HG02884 (cell line): ENCODE results near the gene RALGPS1.

Experiments used
- ATAC-seq: cut with Tn5 transposase; IDR thresholded peaks from one replicate; pipeline ENCODE4 v1.9.1; 2021; ENCODE audit warnings: mild to moderate bottlenecking, moderate library complexity; ENCODE audit not compliant: unreplicated experiment

The RALGPS1 gene

DNA sequence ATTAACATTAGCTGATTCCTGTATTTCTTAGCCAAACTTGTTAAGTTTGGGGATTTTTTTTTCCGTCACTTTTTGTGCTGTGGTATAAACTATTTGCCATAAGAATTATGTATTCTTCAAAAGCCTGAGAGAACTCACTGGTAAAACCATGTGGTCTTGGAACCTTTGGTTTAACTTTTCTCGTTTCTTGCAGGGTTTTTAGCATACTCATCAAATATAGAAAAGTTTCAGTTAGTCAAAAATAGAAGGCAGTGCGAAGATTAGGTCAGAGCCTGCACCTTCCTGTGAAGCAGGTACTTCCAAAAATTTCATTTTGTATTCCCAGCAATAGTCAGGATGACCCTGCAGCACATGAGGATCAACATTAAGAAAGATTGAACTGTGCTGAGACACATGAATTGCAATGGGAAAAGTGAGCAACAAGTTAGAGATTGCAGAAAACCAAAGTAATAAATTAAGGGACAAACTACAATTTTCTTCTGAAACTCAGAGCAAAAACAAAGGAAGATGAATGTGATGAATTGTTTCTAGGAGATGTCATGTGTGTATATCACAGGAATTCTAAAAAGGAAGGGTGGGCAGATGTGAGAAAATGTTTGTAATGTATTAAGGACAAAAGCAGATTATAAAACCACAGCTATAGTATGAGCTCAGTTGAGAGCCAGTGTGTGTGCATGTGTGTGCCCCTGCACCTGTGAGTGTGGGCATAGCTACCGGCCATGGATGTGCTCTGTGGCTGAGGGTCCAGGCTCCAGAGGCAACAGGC, 105.6 kb downstream of the RALGPS1 start:
- ATAC-seq, result no peak

- no peak for ATAC-seq
These were observed 106.2 kb downstream of the RALGPS1 start for GRCh38 chr9:127020802-127021078.

DNA sequence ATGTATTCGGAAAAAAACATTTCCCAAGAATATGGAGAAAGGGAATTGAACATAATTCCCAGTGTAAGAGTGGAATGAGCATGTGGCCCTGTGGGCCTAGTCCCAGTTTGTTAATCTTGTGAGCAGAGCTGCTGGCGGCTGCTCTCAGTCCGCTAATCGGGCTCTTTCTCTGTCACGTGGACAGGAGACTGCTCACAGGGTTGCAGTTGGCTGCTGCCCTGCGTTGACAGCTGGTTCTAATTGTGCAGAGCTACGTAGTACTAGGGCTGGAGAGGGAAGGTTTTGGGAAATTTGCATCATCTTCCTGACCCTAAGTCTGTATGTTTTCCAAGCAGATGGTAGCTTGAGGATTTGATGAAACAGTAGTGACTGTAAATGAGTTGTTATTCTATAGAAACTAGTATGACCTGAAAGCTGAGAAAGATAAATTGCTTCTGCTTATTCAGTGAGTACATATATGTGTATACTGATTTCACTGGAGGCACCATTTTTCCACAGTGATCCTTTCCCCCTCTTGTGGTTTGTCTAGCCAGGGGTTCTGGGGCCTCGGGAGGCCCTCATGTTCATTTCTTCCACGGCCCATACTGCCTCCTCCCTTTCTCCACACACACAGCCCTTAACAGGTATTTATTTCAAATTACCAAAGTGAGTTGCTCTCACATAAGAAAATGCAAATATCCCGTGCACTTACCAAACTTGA, 107.2 kb downstream of the RALGPS1 start:
- ATAC-seq, result no peak

DNA sequence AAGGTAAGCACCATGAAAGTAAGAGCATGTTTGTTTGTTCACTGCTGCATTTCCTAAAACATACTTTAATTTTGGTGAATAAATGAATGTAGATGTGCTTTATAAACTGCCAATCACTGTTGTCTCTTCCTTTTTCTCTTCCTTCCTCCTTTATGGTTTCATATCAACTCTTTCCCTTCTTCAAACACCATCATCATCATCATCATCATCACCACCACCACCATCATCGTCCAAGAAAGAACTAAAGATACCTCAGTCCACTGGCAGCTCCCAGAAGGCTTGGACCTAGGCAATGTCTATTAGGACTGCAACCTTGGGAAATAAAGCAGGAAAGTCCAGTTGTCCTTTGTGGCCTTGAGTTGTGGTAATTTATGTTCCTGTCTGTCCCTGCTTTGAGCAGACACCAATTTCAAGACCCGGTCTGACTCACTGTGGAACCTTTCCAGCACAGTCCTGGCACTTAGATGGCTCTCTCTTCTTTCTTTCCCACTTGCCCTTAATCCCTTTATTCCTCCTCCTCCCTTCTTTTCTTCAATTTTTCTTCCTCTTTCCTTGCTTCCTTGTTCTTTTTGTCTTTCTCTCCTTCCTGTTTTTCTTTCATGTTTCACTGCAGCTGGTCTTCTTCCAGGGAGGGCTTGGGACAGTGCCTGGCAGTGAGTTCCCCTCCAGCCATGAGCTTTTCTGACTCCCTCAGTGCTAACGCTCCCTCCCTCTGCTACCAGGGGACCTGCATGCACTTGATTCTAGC, 108.5 kb downstream of the RALGPS1 start:
- ATAC-seq, result no peak

DNA sequence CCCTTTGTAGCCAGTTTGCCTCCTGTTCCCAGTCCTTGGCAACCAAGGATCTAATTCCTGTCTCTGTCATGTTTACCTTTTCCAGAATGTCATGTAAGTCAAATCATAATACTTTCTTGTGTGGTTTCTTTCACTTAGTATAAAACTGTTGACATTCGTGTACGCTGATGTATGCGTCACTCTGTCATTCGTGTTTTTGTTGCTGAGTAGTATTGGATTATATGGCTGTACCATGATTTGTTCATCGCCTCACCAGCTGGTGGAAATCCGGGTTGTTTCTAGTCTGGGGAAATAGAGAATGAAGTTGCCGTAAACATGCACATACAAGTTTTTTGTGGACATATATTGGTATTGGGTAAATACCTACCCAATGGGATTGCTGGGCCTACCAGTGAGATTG, 110.5 kb downstream of the RALGPS1 start:
- no peak for ATAC-seq

- no peak for ATAC-seq
These were observed 113.1 kb downstream of the RALGPS1 start for GRCh38 chr9:127027694-127028093.

GRCh38 chr9:127029548-127029947, 115.0 kb downstream of the RALGPS1 start:
- no peak for ATAC-seq

DNA sequence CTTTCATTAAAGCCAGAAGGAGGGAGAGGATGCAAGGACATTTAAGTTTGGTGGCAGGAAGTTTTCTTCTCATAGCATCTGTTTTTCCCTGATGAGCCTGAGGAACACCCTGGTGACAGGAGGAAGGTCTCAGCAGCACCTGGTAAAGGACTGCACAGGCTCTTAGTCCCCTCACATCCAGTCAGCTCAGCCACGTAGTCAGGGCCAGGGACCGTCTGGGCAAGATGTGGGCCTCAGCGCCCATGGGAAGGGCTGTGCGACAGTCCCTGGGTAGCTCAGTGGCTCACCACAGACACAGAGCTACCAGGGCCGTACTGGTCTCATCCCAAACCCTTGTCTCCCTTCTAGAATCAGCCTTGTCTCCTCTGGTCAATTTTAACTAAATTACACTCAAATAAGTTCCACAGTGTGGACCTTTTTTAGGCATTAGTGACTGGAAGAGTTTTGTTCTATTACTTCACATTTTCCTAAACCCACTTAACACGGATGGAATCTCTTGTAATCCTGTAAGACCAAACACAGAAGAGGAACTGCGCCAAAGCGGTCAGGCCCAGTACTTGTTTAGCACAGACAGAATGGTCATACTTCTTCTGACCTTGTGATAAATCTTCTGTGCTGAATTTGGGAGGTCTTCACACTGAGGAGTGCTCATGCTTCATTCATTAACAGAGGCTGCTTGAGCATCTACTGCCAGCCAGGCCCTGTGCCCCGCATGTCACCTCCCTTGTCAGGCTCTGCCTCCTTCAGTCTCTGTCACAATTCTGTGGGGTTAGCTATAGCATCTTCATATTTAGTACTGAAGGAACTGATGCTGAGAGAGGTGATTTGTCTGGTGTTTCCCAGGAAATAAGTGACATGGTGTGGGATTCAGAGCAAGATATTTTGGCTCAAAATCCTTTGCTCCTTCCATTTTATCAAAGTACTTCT, 116.5 kb downstream of the RALGPS1 start:
- no peak for ATAC-seq

- ATAC-seq, result no peak
These were observed 117.7 kb downstream of the RALGPS1 start for GRCh38 chr9:127032256-127032655.

DNA sequence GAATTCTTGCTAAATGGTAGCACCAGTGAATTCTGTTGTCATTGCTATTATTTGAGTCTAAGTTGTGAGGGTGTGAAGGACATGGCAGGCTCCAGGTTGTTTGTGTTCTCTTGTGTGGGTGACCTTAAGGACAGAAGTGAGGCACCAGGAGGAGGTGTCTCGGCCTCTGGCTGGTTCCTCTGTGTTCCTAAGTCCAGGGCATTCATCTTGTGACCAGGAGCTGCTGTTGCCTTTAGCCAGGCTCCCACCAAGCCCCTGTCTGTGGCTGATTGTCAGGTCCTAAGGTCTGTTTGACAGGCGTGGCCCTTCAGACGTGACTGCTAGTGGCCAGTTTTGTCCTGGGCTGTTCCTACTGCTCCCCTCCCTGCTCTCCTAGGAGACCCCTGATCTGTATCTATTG, 118.5 kb downstream of the RALGPS1 start:
- ATAC-seq, result no peak

DNA sequence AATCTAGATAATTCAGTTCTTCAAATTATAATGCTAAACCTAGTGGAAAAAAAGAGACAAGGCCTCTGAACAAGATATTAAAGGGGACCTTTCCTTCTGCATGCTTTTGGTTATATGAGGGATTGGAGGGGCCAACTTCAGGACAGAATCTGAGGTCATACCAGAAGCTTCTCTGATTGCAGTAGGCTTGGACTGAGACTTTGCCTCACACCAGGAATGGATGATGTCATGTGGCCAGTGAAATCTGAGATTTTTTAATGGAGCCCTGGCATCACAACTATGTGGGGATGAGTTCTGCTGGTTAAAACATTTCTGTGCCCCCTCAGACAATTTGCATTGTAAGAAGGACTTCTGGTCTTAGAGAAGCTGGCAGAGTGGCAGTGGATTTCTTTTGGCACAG, 119.2 kb downstream of the RALGPS1 start:
- ATAC-seq, result no peak

DNA sequence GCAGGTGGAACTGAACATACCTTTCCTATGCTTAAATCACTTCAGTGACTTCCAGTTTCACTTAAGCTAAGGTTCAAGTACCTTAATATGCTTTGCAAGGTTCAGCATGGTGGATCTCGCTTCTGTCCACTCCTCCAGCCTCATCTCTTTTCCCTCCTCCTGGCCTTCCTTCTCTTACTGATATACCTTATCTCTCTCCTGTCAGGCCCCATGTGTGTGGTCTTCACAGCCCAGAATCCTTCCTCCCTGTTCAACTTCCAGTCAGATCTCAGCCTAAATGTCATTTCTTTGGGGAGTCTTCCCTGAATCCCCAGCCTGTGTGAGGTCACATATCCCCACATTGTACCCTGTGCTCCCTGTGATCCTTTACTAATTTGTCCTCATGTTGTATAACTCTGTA, 120.1 kb downstream of the RALGPS1 start:
- no peak for ATAC-seq

DNA sequence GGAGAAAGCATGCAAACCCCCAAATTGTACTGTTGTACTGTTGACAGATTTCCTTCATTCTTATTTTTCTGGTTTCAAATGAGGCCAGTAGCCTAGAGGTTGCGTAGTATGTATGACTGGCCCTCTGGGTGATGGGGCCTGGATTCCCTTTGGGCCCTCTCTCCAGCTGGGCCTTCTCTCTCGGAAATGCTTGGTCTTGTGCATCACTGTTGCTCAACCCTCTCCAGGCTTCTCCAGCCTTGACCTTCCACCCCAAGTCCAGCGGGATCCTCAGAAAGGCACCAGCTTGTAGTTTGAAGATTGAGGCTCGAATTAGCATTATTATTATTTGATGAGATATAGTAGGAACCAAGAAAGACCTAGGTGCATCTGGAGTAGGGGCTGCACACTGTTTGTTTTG, 120.8 kb downstream of the RALGPS1 start:
- ATAC-seq, result no peak

DNA sequence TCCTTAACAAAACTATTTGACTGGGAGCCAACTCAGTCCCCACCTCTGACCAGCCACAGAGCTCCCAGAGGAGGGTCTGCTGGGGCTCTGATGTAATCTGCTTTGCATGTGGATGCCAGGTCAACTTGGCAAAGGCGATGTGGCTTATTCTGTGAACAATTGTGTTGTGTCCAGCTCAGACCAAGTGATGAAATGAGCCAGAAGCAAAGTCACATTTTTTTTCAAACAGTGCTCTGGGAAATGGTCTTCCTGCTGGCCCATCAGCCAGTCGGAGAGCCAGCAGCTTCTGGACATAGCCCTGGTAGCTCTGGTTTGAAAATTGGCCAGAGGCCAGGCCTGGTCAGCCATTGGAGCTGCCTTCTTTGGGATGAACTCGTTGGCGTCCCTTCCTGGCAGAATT, 121.4 kb downstream of the RALGPS1 start:
- no peak for ATAC-seq

DNA sequence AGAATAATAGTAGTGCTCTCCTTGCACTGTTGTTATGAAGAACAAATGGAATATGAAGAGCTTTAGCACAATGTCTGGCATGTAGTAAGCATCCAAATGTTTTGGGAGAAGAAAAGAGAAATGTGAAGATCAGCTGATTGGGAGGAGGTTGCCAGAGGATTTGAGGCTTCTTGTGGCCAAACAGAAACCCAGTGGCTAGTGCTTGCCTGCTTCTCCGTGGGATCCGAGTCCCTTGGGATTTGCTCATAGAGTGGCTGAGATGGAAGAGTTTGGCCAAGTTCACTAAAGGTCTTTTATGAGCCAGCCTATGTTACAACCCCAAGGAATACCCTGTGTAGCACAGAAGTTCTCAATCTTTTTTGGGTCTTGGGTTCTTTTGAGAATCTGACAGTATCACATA, 121.9 kb downstream of the RALGPS1 start:
- no peak for ATAC-seq

GRCh38 chr9:127038531-127038930, 123.9 kb downstream of the RALGPS1 start:
- no peak for ATAC-seq

- ATAC-seq, result no peak
These were observed 124.9 kb downstream of the RALGPS1 start for GRCh38 chr9:127039492-127039891.

DNA sequence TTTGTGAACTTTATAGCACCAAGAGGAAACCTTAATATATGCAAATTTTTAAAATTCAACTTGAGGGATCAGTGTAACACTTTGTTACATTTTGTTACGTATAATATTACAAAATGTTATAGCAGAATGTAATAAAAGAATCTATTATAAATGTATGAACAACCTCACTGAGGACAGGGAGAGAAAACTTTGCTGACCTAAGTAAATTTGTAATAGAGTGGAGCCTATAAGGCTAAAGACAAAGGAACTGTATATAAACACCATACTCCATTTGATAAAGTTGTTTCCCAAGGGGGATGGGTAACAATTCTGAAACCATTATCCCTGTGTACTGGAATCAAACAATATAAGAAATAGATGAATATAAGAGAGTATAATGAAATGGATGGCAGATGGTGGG, 130.6 kb downstream of the RALGPS1 start:
- no peak for ATAC-seq

- ATAC-seq, result no peak
These were observed 133.4 kb downstream of the RALGPS1 start for GRCh38 chr9:127047971-127048370.

DNA sequence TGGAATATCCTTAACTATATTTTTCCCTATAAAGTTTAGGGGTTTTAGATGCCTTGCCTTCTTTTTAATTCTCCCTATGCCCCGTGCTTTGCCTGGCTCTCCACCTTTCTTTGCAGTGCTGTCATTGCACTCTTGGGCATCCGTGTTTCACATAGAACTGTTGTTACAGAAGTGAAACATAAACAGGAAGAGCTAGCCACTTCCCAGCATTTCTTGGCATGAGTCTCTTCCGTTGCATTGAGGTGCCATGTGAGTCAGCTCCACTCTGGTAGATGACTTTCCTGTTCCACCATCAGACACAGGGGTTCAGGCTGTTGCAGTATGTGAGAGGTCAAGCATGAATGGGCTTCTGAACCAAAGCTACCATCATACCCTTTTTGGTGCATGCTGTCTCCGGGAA, 134.5 kb downstream of the RALGPS1 start:
- ATAC-seq, result no peak

DNA sequence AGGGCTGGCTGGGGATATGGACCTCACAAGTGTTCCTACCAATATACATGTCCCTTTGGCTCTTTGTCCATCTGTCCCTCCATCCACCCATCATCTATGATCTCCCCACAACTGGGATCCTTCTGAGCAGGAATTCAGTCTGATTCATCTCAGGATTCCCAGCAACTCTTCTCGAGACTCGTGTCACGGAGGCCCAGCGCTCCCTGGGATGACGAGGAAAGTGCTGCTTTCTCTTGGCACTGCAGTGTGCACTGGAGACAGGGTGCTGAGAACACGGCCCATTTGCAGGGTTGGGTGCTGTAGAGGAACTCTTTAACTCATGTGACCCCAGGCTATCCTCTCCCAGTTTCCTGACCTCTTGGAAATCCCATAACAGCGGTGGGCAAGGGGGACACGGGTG, 135.0 kb downstream of the RALGPS1 start:
- ATAC-seq, result no peak
